GM12891 (cell line): ENCODE results near the gene NCKAP1.

Experiments used
- POLR2AphosphoS5 ChIP-seq: IDR thresholded peaks from 2 replicates; pipeline ENCODE4 v1.6.1; 2011; ENCODE audit warnings: low read depth, low read length, control low read depth
- TAF1 ChIP-seq: IDR thresholded peaks from 2 replicates; pipeline ENCODE4 v1.6.1; 2011; ENCODE audit warnings: low read depth, low read length, control low read depth

DNA sequence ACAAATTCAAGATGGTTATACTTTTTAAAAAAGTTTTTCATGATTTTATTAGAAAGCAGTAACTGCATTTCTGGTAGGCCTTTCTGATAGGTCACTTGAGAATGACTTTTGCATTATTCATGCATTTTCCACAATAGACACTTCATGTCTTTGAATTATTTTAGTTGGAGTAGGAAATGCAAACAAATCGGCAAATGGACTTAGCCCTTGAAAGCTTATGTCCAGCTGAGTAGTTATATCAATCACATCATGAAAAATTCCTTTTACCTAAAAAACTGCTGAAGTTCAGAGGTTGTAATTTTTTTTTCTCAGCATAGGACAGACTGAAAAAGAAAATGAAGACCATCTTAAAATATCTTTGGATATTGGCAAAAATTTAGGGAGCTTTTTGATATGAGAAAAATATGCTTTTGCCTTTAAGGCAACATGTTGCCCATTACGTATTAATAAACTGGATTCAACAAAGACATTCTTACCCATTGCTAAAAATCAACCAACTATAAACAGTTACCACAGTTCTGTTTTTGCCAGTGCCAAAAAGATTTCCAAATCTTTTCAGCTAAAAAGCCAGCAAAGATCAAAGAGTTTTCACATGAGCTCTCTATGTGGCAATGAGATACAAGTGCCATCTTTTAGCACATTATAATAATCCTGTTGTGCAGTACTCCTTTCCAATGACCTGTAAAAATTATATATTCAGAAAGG lies 126.3 kb downstream of the NCKAP1 start:
- TF ChIP-seq TAF1 (no peak), POLR2AphosphoS5 (no peak)
